ENCODE measurements around the gene LZTR1.

Gene LZTR1

DNA sequence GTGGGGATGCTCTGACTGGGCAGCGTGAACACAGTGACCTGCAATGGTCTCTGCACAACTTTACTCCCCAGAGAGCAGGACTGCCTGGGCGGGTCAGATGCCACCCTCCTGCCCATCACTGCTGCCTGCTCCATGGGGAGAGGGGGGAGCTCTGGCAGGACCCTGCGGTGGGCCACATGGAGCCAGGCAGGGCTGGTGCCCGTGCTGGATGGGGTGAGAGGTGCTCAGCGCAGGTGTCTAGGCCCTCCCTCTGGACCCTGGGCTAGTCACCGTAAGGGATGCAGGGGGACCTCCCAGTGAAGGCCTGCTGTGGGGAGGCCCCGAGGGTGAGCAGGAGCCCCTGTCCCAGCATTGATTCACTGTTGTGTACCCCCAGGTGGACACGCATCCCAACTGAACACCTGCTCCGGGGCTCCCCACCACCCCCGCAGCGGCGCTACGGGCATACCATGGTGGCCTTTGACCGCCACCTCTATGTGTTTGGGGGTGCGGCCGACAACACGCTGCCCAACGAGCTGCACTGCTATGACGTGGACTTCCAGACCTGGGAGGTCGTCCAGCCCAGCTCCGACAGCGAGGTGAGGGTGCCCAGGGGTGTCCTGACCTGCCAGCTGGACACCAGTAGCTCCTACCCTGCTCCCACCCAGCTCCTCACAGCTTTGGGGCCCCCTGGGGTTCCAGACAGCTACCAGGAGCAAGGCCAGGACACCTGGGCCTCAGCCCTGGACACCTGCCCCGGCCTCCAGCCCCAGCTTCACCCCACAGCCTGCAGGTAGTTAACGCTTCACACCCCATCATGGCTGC, 9.4 kb downstream of the LZTR1 start:
- Histone ChIP-seq H3K36me3 (ENCODE audit: control insufficient read depth in 2 of 2, insufficient read depth in 2 of 2, low read length in 2 of 2) (peaks cover 21 to 26% of the 10 kb centered on the region in 2 donors), H3K9me3 (ENCODE audit: control insufficient read depth in 2 of 2, low read length in 2 of 2) (no peaks in the 10 kb centered on the region), H3K4me3 (ENCODE audit: low read length in 2 of 2) (no peak overlapping the region), H3K9ac (ENCODE audit: low read depth in 1 of 2, low read length in 2 of 2) (no peak overlapping the region), H3K27me3 (ENCODE audit: control insufficient read depth in 2 of 2, insufficient read depth in 2 of 2, low read length in 2 of 2) (no peaks in the 10 kb centered on the region), H3K4me1 (ENCODE audit: control insufficient read depth in 2 of 2, insufficient read depth in 2 of 2, low read length in 2 of 2) (no peaks in the 10 kb centered on the region), H3K27ac (ENCODE audit: low read depth in 2 of 2, low read length in 2 of 2) (no peak overlapping the region)

DNA sequence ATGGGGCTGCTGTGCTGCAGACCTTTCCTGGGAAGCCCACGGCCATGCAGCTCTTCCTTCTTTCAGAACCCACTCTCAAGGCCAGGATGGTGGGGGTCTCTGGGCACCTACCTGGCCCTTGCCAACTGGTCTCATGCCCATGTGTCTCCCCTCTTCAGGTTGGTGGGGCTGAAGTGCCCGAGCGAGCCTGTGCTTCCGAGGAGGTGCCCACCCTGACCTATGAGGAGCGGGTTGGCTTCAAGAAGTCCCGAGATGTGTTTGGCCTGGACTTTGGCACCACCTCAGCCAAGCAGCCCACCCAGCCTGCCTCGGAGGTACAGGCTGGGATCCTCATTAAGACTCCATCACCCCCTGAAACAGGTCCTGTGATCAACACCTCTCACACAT, 10.0 kb downstream of the LZTR1 start:
- H3K4me3 ChIP-seq (ENCODE audit: low read length in 2 of 2) = no peak overlapping the region
- no peaks in the 10 kb centered on the region for H3K9me3 ChIP-seq (ENCODE audit: control insufficient read depth in 2 of 2, low read length in 2 of 2)
- no peaks in the 10 kb centered on the region for H3K4me1 ChIP-seq (ENCODE audit: control insufficient read depth in 2 of 2, insufficient read depth in 2 of 2, low read length in 2 of 2)
- H3K27me3 ChIP-seq (ENCODE audit: control insufficient read depth in 2 of 2, insufficient read depth in 2 of 2, low read length in 2 of 2) = no peaks in the 10 kb centered on the region
- peaks cover 21 to 30% of the 10 kb centered on the region in 2 donors for H3K36me3 ChIP-seq (ENCODE audit: control insufficient read depth in 2 of 2, insufficient read depth in 2 of 2, low read length in 2 of 2)
- H3K9ac ChIP-seq (ENCODE audit: low read depth in 1 of 2, low read length in 2 of 2) = no peak overlapping the region
- no peak overlapping the region for H3K27ac ChIP-seq (ENCODE audit: low read depth in 2 of 2, low read length in 2 of 2)

DNA sequence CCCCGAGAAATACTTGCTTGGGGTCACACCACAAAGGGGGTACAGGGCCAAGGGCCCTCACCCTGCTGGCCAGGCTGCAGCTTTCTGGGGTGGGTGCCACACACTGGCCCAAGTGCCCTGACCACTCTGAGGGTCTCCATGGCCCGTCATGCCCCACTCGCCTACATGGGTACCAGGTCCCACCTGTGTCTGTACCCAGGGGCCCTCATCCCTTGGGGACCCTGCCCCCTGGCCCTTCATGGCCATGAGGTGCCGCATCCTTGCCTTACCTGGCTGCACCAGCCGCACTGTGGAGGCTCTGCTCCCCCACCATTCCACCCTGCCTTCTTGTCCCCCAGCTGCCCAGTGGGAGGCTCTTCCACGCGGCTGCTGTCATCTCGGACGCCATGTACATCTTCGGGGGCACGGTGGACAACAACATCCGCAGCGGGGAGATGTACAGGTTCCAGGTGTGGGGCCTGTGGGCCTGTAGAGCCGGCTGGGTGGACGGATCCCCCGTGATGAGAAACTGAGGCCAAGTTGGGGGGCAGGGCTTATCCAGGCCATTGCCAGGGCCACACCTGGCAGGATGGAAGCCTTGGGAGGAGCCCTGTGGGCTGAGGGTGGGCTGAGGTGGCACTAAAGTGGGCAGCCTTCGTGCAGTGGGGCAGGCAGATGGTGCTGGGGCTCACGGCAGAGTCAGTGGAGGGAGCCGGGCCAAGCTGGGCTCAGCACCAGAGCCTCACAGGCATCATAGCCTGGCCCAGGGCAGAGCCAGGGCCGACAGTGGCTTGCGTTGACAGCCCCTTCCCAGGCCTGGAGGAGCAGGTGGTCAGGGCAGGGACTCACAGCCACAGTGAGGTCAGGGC, 10.6 kb downstream of the LZTR1 start:
- H3K27me3 ChIP-seq (ENCODE audit: control insufficient read depth in 2 of 2, insufficient read depth in 2 of 2, low read length in 2 of 2) = no peaks in the 10 kb centered on the region
- no peak overlapping the region for H3K27ac ChIP-seq (ENCODE audit: low read depth in 2 of 2, low read length in 2 of 2)
- H3K36me3 ChIP-seq (ENCODE audit: control insufficient read depth in 2 of 2, insufficient read depth in 2 of 2, low read length in 2 of 2) = peaks cover 21 to 34% of the 10 kb centered on the region in 2 donors
- no peaks in the 10 kb centered on the region for H3K9me3 ChIP-seq (ENCODE audit: control insufficient read depth in 2 of 2, low read length in 2 of 2)
- no peak overlapping the region for H3K4me3 ChIP-seq (ENCODE audit: low read length in 2 of 2)
- H3K4me1 ChIP-seq (ENCODE audit: control insufficient read depth in 2 of 2, insufficient read depth in 2 of 2, low read length in 2 of 2) = no peaks in the 10 kb centered on the region
- H3K9ac ChIP-seq (ENCODE audit: low read depth in 1 of 2, low read length in 2 of 2) = no peak overlapping the region

DNA sequence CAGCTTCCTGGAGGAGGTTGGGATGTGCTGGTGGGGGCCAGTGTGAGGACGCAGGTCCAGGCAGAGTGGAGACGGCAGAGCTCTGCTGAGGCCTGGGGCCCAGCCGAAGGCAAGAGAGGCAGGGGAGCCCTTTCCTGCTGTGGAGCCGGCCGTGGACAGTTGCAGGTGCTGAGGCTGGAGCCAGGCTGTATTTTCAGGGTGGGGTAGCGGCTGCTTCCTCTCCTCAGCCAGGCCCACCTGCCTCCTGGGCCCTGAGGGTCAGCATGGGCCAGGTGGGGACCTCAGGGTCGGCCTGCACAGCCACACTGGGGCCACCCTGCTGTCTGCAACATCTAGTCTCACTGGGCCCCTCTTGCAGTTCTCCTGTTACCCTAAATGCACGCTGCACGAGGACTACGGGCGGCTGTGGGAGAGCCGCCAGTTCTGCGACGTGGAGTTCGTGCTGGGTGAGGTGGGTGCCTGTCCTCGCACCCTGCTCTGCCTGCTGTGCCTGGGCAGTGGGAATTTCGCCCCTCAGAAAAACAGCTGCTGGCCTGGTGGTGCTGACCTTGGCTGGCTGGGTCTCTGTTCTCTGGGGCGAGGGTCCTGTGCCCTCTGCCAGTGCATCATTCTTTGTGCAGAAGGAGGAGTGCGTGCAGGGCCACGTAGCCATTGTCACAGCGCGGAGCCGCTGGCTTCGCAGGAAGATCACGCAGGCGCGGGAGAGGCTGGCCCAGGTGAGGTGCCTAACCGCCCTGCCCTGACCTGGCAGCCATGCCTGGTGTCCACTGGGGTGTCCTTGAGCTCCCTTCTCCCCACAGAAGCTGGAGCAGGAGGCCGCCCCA, 11.4 kb downstream of the LZTR1 start:
- Histone ChIP-seq H3K9ac (ENCODE audit: low read depth in 1 of 2, low read length in 2 of 2) (no peak overlapping the region), H3K9me3 (ENCODE audit: control insufficient read depth in 2 of 2, low read length in 2 of 2) (no peaks in the 10 kb centered on the region), H3K4me3 (ENCODE audit: low read length in 2 of 2) (no peak overlapping the region), H3K36me3 (ENCODE audit: control insufficient read depth in 2 of 2, insufficient read depth in 2 of 2, low read length in 2 of 2) (peaks cover 18 to 34% of the 10 kb centered on the region in 2 donors), H3K27ac (ENCODE audit: low read depth in 2 of 2, low read length in 2 of 2) (no peak overlapping the region), H3K4me1 (ENCODE audit: control insufficient read depth in 2 of 2, insufficient read depth in 2 of 2, low read length in 2 of 2) (no peaks in the 10 kb centered on the region), H3K27me3 (ENCODE audit: control insufficient read depth in 2 of 2, insufficient read depth in 2 of 2, low read length in 2 of 2) (no peaks in the 10 kb centered on the region)

DNA sequence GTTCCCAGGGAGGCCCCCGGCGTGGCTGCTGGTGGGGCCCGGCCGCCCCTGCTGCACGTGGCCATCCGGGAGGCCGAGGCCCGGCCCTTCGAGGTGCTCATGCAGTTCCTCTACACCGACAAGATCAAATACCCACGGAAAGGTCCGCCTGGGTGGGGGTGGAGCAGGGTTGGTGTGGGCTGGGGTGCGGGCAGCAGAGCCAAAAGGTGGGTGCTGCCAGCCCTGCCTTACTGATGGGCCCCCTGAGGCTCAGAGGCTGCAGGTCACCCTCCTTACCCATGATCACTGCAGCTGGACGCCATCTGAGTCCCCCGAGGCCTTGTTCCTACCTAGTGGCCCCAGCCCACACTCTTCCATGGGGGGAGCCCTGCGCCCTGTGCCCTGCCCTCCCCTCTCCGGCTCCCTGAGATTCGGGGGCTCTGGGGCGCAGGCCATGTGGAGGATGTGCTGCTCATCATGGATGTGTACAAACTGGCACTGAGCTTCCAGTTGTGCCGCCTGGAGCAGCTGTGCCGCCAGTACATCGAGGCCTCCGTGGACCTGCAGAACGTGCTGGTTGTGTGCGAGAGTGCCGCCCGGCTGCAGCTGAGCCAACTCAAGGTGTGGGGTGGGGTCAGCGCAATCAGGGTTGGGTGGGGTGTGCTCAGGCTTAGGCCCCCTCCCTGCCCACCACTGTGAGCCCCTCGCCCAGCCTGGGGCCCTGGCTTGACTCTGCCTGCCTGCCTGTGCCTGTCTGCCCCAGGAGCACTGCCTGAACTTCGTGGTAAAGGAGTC, 12.2 kb downstream of the LZTR1 start:
- Histone ChIP-seq H3K9ac (ENCODE audit: low read depth in 1 of 2, low read length in 2 of 2) (no peak overlapping the region), H3K36me3 (ENCODE audit: control insufficient read depth in 2 of 2, insufficient read depth in 2 of 2, low read length in 2 of 2) (peaks cover 22 to 37% of the 10 kb centered on the region in 2 donors)

DNA sequence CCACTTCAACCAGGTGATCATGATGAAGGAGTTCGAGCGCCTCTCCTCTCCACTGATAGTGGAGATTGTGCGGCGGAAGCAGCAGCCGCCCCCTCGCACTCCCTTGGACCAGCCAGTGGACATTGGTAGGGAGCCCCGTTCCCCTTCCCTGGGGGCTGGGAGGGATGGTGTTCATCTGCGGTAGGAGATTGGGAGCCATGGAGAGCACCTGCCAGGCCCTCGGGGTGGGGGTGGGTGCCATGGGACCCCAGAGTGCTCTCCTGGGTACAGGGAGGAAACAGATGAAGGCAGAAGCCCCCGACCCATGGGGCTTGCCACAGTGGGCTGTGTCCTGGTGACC, 12.8 kb downstream of the LZTR1 start:
- H3K4me1 ChIP-seq (ENCODE audit: control insufficient read depth in 2 of 2, insufficient read depth in 2 of 2, low read length in 2 of 2) = no peaks in the 10 kb centered on the region
- H3K27me3 ChIP-seq (ENCODE audit: control insufficient read depth in 2 of 2, insufficient read depth in 2 of 2, low read length in 2 of 2) = no peaks in the 10 kb centered on the region
- peaks cover 23 to 41% of the 10 kb centered on the region in 2 donors for H3K36me3 ChIP-seq (ENCODE audit: control insufficient read depth in 2 of 2, insufficient read depth in 2 of 2, low read length in 2 of 2)
- H3K9me3 ChIP-seq (ENCODE audit: control insufficient read depth in 2 of 2, low read length in 2 of 2) = no peaks in the 10 kb centered on the region
- no peak overlapping the region for H3K9ac ChIP-seq (ENCODE audit: low read depth in 1 of 2, low read length in 2 of 2)
- no peak overlapping the region for H3K4me3 ChIP-seq (ENCODE audit: low read length in 2 of 2)
- no peak overlapping the region for H3K27ac ChIP-seq (ENCODE audit: low read depth in 2 of 2, low read length in 2 of 2)

More for the DNA sequence above, 12.2 kb downstream of the LZTR1 start:
- H3K27ac ChIP-seq (ENCODE audit: low read depth in 2 of 2, low read length in 2 of 2) = no peak overlapping the region
- H3K27me3 ChIP-seq (ENCODE audit: control insufficient read depth in 2 of 2, insufficient read depth in 2 of 2, low read length in 2 of 2) = no peaks in the 10 kb centered on the region
- no peaks in the 10 kb centered on the region for H3K4me1 ChIP-seq (ENCODE audit: control insufficient read depth in 2 of 2, insufficient read depth in 2 of 2, low read length in 2 of 2)
- H3K4me3 ChIP-seq (ENCODE audit: low read length in 2 of 2) = no peak overlapping the region
- no peaks in the 10 kb centered on the region for H3K9me3 ChIP-seq (ENCODE audit: control insufficient read depth in 2 of 2, low read length in 2 of 2)

DNA sequence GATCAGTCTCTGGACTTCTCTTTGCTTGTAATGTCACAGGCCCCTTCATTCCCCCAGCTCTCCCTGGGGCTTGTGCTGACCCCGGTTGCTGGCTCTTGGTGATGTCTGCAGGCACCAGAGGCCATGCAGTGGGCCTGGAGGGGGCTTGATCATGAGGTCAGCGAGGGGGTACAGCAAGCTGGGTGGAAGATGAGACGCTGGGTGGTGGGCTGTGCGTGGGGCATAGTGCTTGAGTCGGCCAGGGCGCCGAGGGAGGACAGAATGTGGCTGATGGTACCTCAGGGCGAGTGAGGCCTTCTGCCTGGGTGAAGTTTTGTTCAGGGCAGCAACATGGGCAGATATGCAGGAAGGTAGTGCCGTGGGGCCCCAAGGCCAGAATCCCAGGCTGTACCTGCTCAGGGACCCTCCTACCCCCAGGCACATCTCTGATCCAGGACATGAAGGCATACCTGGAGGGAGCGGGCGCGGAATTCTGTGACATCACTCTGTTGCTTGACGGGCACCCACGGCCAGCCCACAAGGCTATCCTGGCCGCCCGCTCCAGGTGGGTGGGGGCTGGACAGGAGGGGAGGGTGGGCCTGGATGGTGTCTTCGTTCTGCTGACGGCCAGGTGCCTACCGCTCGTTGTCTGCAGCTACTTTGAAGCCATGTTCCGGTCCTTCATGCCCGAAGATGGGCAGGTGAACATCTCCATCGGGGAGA, 13.4 kb downstream of the LZTR1 start:
- H3K27me3 ChIP-seq (ENCODE audit: control insufficient read depth in 2 of 2, insufficient read depth in 2 of 2, low read length in 2 of 2) = no peaks in the 10 kb centered on the region
- no peaks in the 10 kb centered on the region for H3K9me3 ChIP-seq (ENCODE audit: control insufficient read depth in 2 of 2, low read length in 2 of 2)
- no peak overlapping the region for H3K9ac ChIP-seq (ENCODE audit: low read depth in 1 of 2, low read length in 2 of 2)
- peaks cover 4% of the 10 kb centered on the region in 2 donors for H3K4me1 ChIP-seq (ENCODE audit: control insufficient read depth in 2 of 2, insufficient read depth in 2 of 2, low read length in 2 of 2)
- no peak overlapping the region for H3K27ac ChIP-seq (ENCODE audit: low read depth in 2 of 2, low read length in 2 of 2)
- H3K4me3 ChIP-seq (ENCODE audit: low read length in 2 of 2) = no peak overlapping the region
- H3K36me3 ChIP-seq (ENCODE audit: control insufficient read depth in 2 of 2, insufficient read depth in 2 of 2, low read length in 2 of 2) = peaks cover 23 to 43% of the 10 kb centered on the region in 2 donors

DNA sequence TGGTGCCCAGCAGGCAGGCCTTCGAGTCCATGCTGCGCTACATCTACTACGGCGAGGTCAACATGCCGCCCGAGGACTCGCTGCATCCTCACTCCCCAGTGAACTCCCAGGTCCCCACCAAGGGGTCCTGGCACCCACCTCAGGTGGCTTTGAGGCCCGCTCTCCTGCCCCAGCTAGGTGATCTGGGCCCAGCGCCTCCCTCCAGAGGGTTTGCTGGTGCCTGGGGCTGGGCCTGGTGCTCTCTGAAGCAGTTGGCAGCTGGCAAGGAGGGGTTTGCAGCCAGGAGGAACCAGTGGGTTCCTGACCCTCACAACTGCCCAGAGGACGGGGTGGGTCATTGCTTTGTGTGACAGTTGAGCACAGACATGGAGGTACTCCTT, 13.9 kb downstream of the LZTR1 start:
- Histone ChIP-seq H3K4me1 (ENCODE audit: control insufficient read depth in 2 of 2, insufficient read depth in 2 of 2, low read length in 2 of 2) (peaks cover 9 to 10% of the 10 kb centered on the region in 2 donors), H3K4me3 (ENCODE audit: low read length in 2 of 2) (no peak overlapping the region), H3K27me3 (ENCODE audit: control insufficient read depth in 2 of 2, insufficient read depth in 2 of 2, low read length in 2 of 2) (no peaks in the 10 kb centered on the region), H3K36me3 (ENCODE audit: control insufficient read depth in 2 of 2, insufficient read depth in 2 of 2, low read length in 2 of 2) (peaks cover 23 to 42% of the 10 kb centered on the region in 2 donors), H3K27ac (ENCODE audit: low read depth in 2 of 2, low read length in 2 of 2) (no peak overlapping the region), H3K9ac (ENCODE audit: low read depth in 1 of 2, low read length in 2 of 2) (no peak overlapping the region), H3K9me3 (ENCODE audit: control insufficient read depth in 2 of 2, low read length in 2 of 2) (no peaks in the 10 kb centered on the region)

Measured in mucosa of rectum (tissue), 2 donors.